ENCODE results near the gene TAS2R39.
"Not testable (repeated sequence)": the region's sequence is repeated elsewhere in the genome, so short reads cannot be mapped to it uniquely, and the experiment has no call there.

The TAS2R39 gene

GRCh38 chr7:143177374-143178119 lies 5.7 kb upstream of the TAS2R39 start:
- H3K9me3 ChIP-seq (ENCODE audit: insufficient read depth, low read length) = peaks cover 9% of the 10 kb centered on the region; the same call in 1 of the 2 replicates
- H3K36me3 ChIP-seq (ENCODE audit: low read length) = 0 out of 2 replicates have a peak, but pooled peaks cover 3% of the 10 kb centered on the region
- no peak overlapping the region for H3K4me3 ChIP-seq (ENCODE audit: insufficient read depth, low read length, poor library complexity, severe bottlenecking)
- no peak overlapping the region for H3K27ac ChIP-seq (ENCODE audit: low read depth, low read length)
- H3F3A ChIP-seq (ENCODE audit: insufficient read depth) = no peaks in the 10 kb centered on the region
- no peaks in the 10 kb centered on the region for H3K9me2 ChIP-seq (replicated peaks; ENCODE audit: insufficient read depth, low read length)
- TF ChIP-seq EZH2phosphoT487 (conservative IDR thresholded peaks at IDR 0.05; ENCODE audit: low read length) (no peak), CTCF (IDR thresholded peaks at IDR 0.05; ENCODE audit: insufficient read depth, low read length, poor library complexity, severe bottlenecking) (no peak)
- H3K9ac ChIP-seq (ENCODE audit: low read length) = no peak overlapping the region
- H3K4me2 ChIP-seq (ENCODE audit: low read depth, low read length, poor library complexity, severe bottlenecking) = no peak overlapping the region
- no peaks in the 10 kb centered on the region for H4K20me1 ChIP-seq (ENCODE audit: low read depth, low read length)
- H2AFZ ChIP-seq (ENCODE audit: low read depth, low read length, severe bottlenecking) = no peak overlapping the region
- H3K79me2 ChIP-seq (ENCODE audit: insufficient read depth, low read length) = no peaks in the 10 kb centered on the region
- no peaks in the 10 kb centered on the region for H3K27me3 ChIP-seq (ENCODE audit: low read length)

- not testable (repeated sequence) for H3K79me2 ChIP-seq (ENCODE audit: insufficient read depth, low read length); H3F3A ChIP-seq (ENCODE audit: insufficient read depth); H3K27me3 ChIP-seq (ENCODE audit: low read length); H3K9ac ChIP-seq (ENCODE audit: low read length); H4K20me1 ChIP-seq (ENCODE audit: low read depth, low read length); H3K36me3 ChIP-seq (ENCODE audit: low read length); H2AFZ ChIP-seq (ENCODE audit: low read depth, low read length, severe bottlenecking); H3K4me3 ChIP-seq (ENCODE audit: insufficient read depth, low read length, poor library complexity, severe bottlenecking); H3K4me2 ChIP-seq (ENCODE audit: low read depth, low read length, poor library complexity, severe bottlenecking); H3K9me3 ChIP-seq (ENCODE audit: insufficient read depth, low read length); H3K9me2 ChIP-seq (replicated peaks; ENCODE audit: insufficient read depth, low read length); H3K27ac ChIP-seq (ENCODE audit: low read depth, low read length)
These were observed 2.4 kb upstream of the TAS2R39 start for GRCh38 chr7:143180771-143181170.

GRCh38 chr7:143181349-143181748 lies 1.9 kb upstream of the TAS2R39 start:
- Histone ChIP-seq H3K36me3 (ENCODE audit: low read length) (no peaks in the 10 kb centered on the region), H3F3A (ENCODE audit: insufficient read depth) (no peaks in the 10 kb centered on the region), H3K27ac (ENCODE audit: low read depth, low read length) (no peak overlapping the region), H3K9ac (ENCODE audit: low read length) (no peak overlapping the region), H2AFZ (ENCODE audit: low read depth, low read length, severe bottlenecking) (no peak overlapping the region), H3K9me2 (replicated peaks; ENCODE audit: insufficient read depth, low read length) (no peaks in the 10 kb centered on the region), H3K4me3 (ENCODE audit: insufficient read depth, low read length, poor library complexity, severe bottlenecking) (no peak overlapping the region), H3K9me3 (ENCODE audit: insufficient read depth, low read length) (peaks cover 9% of the 10 kb centered on the region; the same call in 1 of the 2 replicates), H4K20me1 (ENCODE audit: low read depth, low read length) (no peaks in the 10 kb centered on the region), H3K79me2 (ENCODE audit: insufficient read depth, low read length) (no peaks in the 10 kb centered on the region), H3K27me3 (ENCODE audit: low read length) (no peaks in the 10 kb centered on the region), H3K4me2 (ENCODE audit: low read depth, low read length, poor library complexity, severe bottlenecking) (no peak overlapping the region)
- no peak for TF ChIP-seq CTCF (IDR thresholded peaks at IDR 0.05; ENCODE audit: insufficient read depth, low read length, poor library complexity, severe bottlenecking)
- TF ChIP-seq EZH2phosphoT487 (conservative IDR thresholded peaks at IDR 0.05; ENCODE audit: low read length) = no peak

- no peak overlapping the region for H3K4me2 ChIP-seq (ENCODE audit: low read depth, low read length, poor library complexity, severe bottlenecking)
- H2AFZ ChIP-seq (ENCODE audit: low read depth, low read length, severe bottlenecking) = no peak overlapping the region
- no peak overlapping the region for H3K9ac ChIP-seq (ENCODE audit: low read length)
- H3K4me3 ChIP-seq (ENCODE audit: insufficient read depth, low read length, poor library complexity, severe bottlenecking) = no peak overlapping the region
- H3K79me2 ChIP-seq (ENCODE audit: insufficient read depth, low read length) = no peaks in the 10 kb centered on the region
- no peak overlapping the region for H3K27ac ChIP-seq (ENCODE audit: low read depth, low read length)
- H3K9me3 ChIP-seq (ENCODE audit: insufficient read depth, low read length) = no peaks in the 10 kb centered on the region
- no peaks in the 10 kb centered on the region for H3F3A ChIP-seq (ENCODE audit: insufficient read depth)
- H3K9me2 ChIP-seq (replicated peaks; ENCODE audit: insufficient read depth, low read length) = no peaks in the 10 kb centered on the region
- TF ChIP-seq EZH2phosphoT487 (conservative IDR thresholded peaks at IDR 0.05; ENCODE audit: low read length) (no peak), CTCF (IDR thresholded peaks at IDR 0.05; ENCODE audit: insufficient read depth, low read length, poor library complexity, severe bottlenecking) (no peak)
- H3K36me3 ChIP-seq (ENCODE audit: low read length) = no peaks in the 10 kb centered on the region
- H3K27me3 ChIP-seq (ENCODE audit: low read length) = no peaks in the 10 kb centered on the region
- no peaks in the 10 kb centered on the region for H4K20me1 ChIP-seq (ENCODE audit: low read depth, low read length)
These were observed 2.3 kb downstream of the TAS2R39 start for GRCh38 chr7:143185551-143185950.
